Panc1 (cell line): ENCODE results near the gene FRYL. TPM values are rescaled to one million over a fixed set of nuclear protein-coding genes. Genes with fewer than 3 reads are reported as not detected.

Experiments
- ATAC-seq: fragments of 200-7000 bp; cut with Tn5 transposase; 2 replicates; pipeline ENCODE4 v1.9.1; 2020; ENCODE audit warnings: mild to moderate bottlenecking, moderate library complexity
- BruUV-seq: library from RNA; stranded (reverse); fragments of 400-500 nt; replicated peaks from 2 replicates; lab custom pipeline; 2021; lab: Mats Ljungman, UMichigan
- CTCF ChIA-PET: fragments of 300-600 bp; sonication (Branson Sonifier 250); formaldehyde crosslinking; loops from one replicate; lab custom pipeline; 2022; ENCODE audit warnings: antibody characterized with exemption; lab: Charles Lee
- POLR2A ChIA-PET: fragments of 300-600 bp; sonication (Branson Sonifier 250); formaldehyde crosslinking; loops from one replicate; lab custom pipeline; 2022; ENCODE audit warnings: antibody characterized with exemption; lab: Charles Lee
- DNase-seq: peaks from one replicate; pipeline ENCODE4 v3.0.0-alpha.2; 2010; ENCODE audit warnings: low read depth, low spot score
- H3K27ac ChIP-seq: 2 replicates; pipeline ENCODE4 v1.5.1; 2011; ENCODE audit warnings: mild to moderate bottlenecking, low read length, inconsistent platforms
- H3K27me3 ChIP-seq: fragments of 200-500 bp; sonication (Bioruptor generic); 2 replicates; pipeline ENCODE4 v1.6.0; 2014; ENCODE audit warnings: low read length, inconsistent platforms; ENCODE audit not compliant: control insufficient read depth, insufficient read depth
- H3K36me3 ChIP-seq: fragments of 200-500 bp; sonication (Bioruptor generic); 2 replicates; pipeline ENCODE4 v1.5.1; 2014; ENCODE audit warnings: inconsistent platforms, mild to moderate bottlenecking, low read length, moderate library complexity; ENCODE audit not compliant: control insufficient read depth, insufficient read depth
- H3K4me1 ChIP-seq: 2 replicates; pipeline ENCODE4 v1.5.1; 2011; ENCODE audit warnings: inconsistent platforms, mild to moderate bottlenecking, low read length, moderate library complexity; ENCODE audit not compliant: control insufficient read depth, insufficient read depth
- H3K4me3 ChIP-seq, 2 experiments: 2 replicates each; pipeline ENCODE4 v1.5.1; 2011 to 2012; ENCODE audit warnings: low read depth in 2 of 2, low read length in 2 of 2, mild to moderate bottlenecking in 2 of 2, inconsistent platforms in 1 of 2, moderate library complexity in 1 of 2
- H3K9me3 ChIP-seq: fragments of 200-500 bp; sonication (Bioruptor generic); 2 replicates; pipeline ENCODE4 v1.5.1; 2014; ENCODE audit warnings: low read depth, mild to moderate bottlenecking, inconsistent platforms, low read length, moderate library complexity; ENCODE audit not compliant: control insufficient read depth, insufficient read depth
- POLR2AphosphoS5 ChIP-seq: IDR thresholded peaks from 2 replicates; pipeline ENCODE4 v1.6.1; 2012; ENCODE audit warnings: mild to moderate bottlenecking, low read depth, low read length, moderate library complexity
- REST ChIP-seq, 2 experiments: IDR thresholded peaks; 2 replicates each; pipeline ENCODE4 v1.6.1; 2011 to 2012; ENCODE audit warnings: low read depth in 2 of 2, control low read depth in 1 of 2, low read length in 1 of 2, mild to moderate bottlenecking in 1 of 2, moderate library complexity in 1 of 2; ENCODE audit not compliant: insufficient read depth in 1 of 2
- SIN3A ChIP-seq: IDR thresholded peaks from 2 replicates; pipeline ENCODE4 v1.6.1; 2012; ENCODE audit warnings: low read depth, mild to moderate bottlenecking, low read length, moderate library complexity, borderline replicate concordance; ENCODE audit not compliant: insufficient read depth
- TCF7L2 ChIP-seq: IDR thresholded peaks from 2 replicates; pipeline ENCODE4 v1.6.1; 2011; ENCODE audit warnings: mild to moderate bottlenecking, low read depth, low read length, inconsistent platforms
- in situ Hi-C: cut with HindIII; loops from 2 replicates; pipeline ENCODE4 v1.10.0; 2016; ENCODE audit warnings: low sequenced_read_pairs, low pct_unique_long_range_greater_than_20kb
- intact Hi-C: fragments of 100-400 bp; cut with micrococcal nuclease; formaldehyde crosslinking; loops from one replicate; pipeline ENCODE4 v1.10.0; 2022; ENCODE audit not compliant: unreplicated experiment
- total RNA-seq: library from RNA; stranded (reverse); gene quantifications from one replicate; pipeline ENCODE4 v1.2.1, GENCODE V29; 2021; ENCODE audit not compliant: unreplicated experiment
- TF ChIP-seq, protein P1 (sequence below): fragments of 450-650 bp; IDR thresholded peaks from 2 replicates; pipeline ENCODE4 v1.5.1; 2017; ENCODE audit warnings: mild to moderate bottlenecking

FRYL gene
- total RNA-seq, 1 experiment from 2014 or later, result 47.5 TPM

DNA sequence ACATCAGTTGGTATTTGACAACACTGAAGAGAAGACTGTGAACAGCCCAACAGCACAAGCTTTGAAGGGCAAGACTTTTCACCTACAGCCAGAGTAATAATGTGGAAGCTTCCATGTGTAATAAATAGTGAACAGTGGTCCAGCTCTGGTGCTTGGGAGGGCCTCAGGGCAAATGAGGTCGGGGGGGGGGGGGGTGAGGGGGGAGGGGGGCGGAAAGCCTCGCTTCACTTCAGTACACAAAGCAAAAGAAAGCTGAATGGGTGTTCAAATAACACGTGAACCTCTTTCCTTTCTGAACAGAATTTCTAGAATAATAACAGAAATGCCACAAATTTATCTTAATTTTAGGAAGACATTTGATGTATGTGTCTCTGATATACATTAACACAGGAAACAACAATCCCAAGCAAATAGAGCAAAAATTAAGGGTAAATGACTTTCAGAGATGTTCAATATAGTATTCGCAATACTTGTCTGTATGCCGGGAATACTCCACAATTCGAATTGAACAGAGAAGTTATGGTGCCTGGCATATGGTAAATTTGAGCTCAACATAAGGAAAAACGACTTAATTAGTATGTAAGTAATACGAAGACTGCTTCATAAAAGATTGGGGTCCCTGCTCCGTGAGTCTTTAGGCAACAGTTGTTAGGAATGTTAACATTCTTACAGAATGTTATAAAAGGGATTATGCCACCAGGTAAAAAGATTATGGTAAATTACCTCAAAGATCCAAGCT lies 92.6 kb downstream of the FRYL start:
- no peak overlapping the region for H3K4me3 ChIP-seq
- ChIA-PET CTCF (no interaction called here), POLR2A (interaction anchor here (0.6 kb wide), 1 partner anchor 11 kb away, joined by 3 read pairs; no protein-coding TSS in a partner anchor)
- H3K27me3 ChIP-seq, result no peaks in the 10 kb centered on the region
- H3K27ac ChIP-seq, result no peak overlapping the region
- intact Hi-C loops (no loop called here), in situ Hi-C loops (no loop called here)
- no peaks in the 10 kb centered on the region for H3K9me3 ChIP-seq
- no peaks in the 10 kb centered on the region for H3K36me3 ChIP-seq
- ATAC-seq, result no peak
- peaks cover 5% of the 10 kb centered on the region for H3K4me1 ChIP-seq
- TF ChIP-seq SIN3A, result no peak
- no peak for TF ChIP-seq TCF7L2
- TF ChIP-seq POLR2AphosphoS5, result no peak
- TF ChIP-seq, protein P1, sequence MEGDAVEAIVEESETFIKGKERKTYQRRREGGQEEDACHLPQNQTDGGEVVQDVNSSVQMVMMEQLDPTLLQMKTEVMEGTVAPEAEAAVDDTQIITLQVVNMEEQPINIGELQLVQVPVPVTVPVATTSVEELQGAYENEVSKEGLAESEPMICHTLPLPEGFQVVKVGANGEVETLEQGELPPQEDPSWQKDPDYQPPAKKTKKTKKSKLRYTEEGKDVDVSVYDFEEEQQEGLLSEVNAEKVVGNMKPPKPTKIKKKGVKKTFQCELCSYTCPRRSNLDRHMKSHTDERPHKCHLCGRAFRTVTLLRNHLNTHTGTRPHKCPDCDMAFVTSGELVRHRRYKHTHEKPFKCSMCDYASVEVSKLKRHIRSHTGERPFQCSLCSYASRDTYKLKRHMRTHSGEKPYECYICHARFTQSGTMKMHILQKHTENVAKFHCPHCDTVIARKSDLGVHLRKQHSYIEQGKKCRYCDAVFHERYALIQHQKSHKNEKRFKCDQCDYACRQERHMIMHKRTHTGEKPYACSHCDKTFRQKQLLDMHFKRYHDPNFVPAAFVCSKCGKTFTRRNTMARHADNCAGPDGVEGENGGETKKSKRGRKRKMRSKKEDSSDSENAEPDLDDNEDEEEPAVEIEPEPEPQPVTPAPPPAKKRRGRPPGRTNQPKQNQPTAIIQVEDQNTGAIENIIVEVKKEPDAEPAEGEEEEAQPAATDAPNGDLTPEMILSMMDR, result no peak
- TF ChIP-seq REST (IDR thresholded peaks at IDR 0.05; ENCODE audit: insufficient read depth in 1 of 2, low read depth in 2 of 2, low read length in 1 of 2), result no peak
- BruUV-seq, result no TSS peak
- DNase-seq, result no peak

DNA sequence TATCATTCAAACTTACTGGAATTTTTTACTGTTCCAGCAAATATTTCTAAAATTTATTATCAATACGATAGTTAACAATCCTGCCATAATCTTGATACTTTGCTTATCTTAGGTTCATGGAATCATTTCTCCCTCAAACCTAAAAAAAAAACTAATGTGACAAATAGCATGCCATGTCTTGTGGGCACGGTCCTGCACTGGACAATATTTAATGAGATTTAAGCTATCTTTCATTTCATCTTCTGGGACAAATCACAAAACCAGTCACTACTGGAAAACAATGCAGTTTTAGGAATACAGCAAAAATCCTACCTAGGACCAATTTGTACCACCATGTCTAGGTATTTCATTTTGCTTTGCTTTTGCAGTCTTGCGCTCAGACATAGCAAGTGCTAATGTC lies 93.7 kb downstream of the FRYL start:
- Histone ChIP-seq H3K4me3 (no peak overlapping the region), H3K9me3 (no peaks in the 10 kb centered on the region), H3K27me3 (no peaks in the 10 kb centered on the region), H3K27ac (no peak overlapping the region), H3K4me1 (peaks cover 5% of the 10 kb centered on the region), H3K36me3 (no peaks in the 10 kb centered on the region)
- intact Hi-C loops, result no loop called here
- CTCF ChIA-PET, result no interaction called here
- in situ Hi-C loops, result no loop called here
- no peak for ATAC-seq
- POLR2A ChIA-PET, result no interaction called here
- BruUV-seq, result no TSS peak
- TF ChIP-seq REST (IDR thresholded peaks at IDR 0.05; ENCODE audit: insufficient read depth in 1 of 2, low read depth in 2 of 2, low read length in 1 of 2) (no peak), POLR2AphosphoS5 (no peak), SIN3A (no peak), TCF7L2 (no peak)
- TF ChIP-seq, protein P1, result no peak
- DNase-seq, result no peak
